ENCODE measurements around the gene ACVR1. TPM values are rescaled to one million over a fixed set of nuclear protein-coding genes. Genes with fewer than 3 reads are reported as not detected.

Gene ACVR1
- total RNA-seq, 1 experiment from 2014 or later = 27.6 TPM

GRCh38 chr2:157691131-157691530, 185.0 kb downstream of the ACVR1 start:
- DNase-seq (ENCODE audit: low read depth, low spot score) (no peak), ATAC-seq (no peak)
- no TSS peak for BruUV-seq (replicated peaks)
- intact Hi-C loops (cut with micrococcal nuclease; ENCODE audit: unreplicated experiment) = no loop called here
- in situ Hi-C loops (cut with HindIII; ENCODE audit: low pct_unique_long_range_greater_than_20kb, low sequenced_read_pairs) = no loop called here
- H3K4me1 ChIP-seq (ENCODE audit: control insufficient read depth, insufficient read depth, low read length) = no peaks in the 10 kb centered on the region
- H3K36me3 ChIP-seq (ENCODE audit: control insufficient read depth, insufficient read depth, low read length) = no peaks in the 10 kb centered on the region
- ChIA-PET CTCF (no interaction called here), POLR2A (no interaction called here)
- no peaks in the 10 kb centered on the region for H3K27me3 ChIP-seq (ENCODE audit: control insufficient read depth, insufficient read depth, low read length)
- no peaks in the 10 kb centered on the region for H3K9me3 ChIP-seq (ENCODE audit: control insufficient read depth, insufficient read depth, low read depth, low read length)
- no peak for TF ChIP-seq SIN3A (IDR thresholded peaks at IDR 0.05; ENCODE audit: borderline replicate concordance, insufficient read depth, low read depth, low read length)
- TF ChIP-seq CTCF (IDR thresholded peaks at IDR 0.05) = no peak
- no peak for TF ChIP-seq TCF7L2 (IDR thresholded peaks at IDR 0.05; ENCODE audit: low read depth, low read length)
- TF ChIP-seq POLR2AphosphoS5 (IDR thresholded peaks at IDR 0.05; ENCODE audit: low read depth, low read length) = no peak
- no peak overlapping the region for H3K27ac ChIP-seq (ENCODE audit: low read length)
- no peak overlapping the region for H3K4me3 ChIP-seq (ENCODE audit: low read depth in 2 of 2, low read length in 2 of 2)

Other genes starting within 250 kb of the ACVR1 start
- not detected for gene ACVR1C, start 247.5 kb downstream of the ACVR1 start, total RNA-seq (2021; ENCODE audit: unreplicated experiment)
- not detected for gene UPP2, start 225.5 kb upstream of the ACVR1 start, total RNA-seq (2021; ENCODE audit: unreplicated experiment)

Measured in Panc1 (cell line).